Measurements from ENCODE around the gene SVOP. TPM values are rescaled to one million over a fixed set of nuclear protein-coding genes. Genes with fewer than 3 reads are reported as not detected.
"Not testable (repeated sequence)": the region's sequence is repeated elsewhere in the genome, so short reads cannot be mapped to it uniquely, and the experiment has no call there.

SVOP gene
- total RNA-seq, 1 donor from 2014 or later = not detected

DNA sequence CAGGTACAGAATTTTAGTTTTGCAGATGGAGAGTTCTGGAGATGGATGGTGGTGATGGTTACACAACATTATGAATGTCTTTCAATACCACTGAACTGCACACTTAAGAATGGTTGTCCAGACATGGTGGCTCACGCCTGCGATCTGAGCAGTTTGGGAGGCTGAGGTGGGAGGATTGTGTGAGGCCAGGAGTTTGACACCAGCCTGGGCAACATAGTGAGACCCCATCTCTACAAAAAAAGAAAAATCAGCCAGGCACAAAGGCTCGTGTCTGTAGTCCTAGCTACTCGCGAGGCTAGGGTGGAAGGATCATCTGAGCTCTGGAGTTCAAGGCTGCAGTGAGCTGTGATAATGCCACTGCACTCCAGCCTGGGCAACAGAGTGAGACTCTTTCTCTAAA lies 23.4 kb upstream of the SVOP start:
- H3K9me3 Mint-ChIP-seq (ENCODE audit: low read depth) = peaks cover 4% of the 10 kb centered on the region
- no peak for DNase-seq (ENCODE audit: low spot score)
- peaks cover 2% of the 10 kb centered on the region for H3K36me3 Mint-ChIP-seq (ENCODE audit: low read depth)
- TF ChIP-seq CTCF (IDR thresholded peaks at IDR 0.05) = no peak
- H3K4me3 Mint-ChIP-seq (ENCODE audit: unreplicated experiment) = no peak overlapping the region
- no peaks in the 10 kb centered on the region for H3K4me1 Mint-ChIP-seq (ENCODE audit: low read depth)
- no peak overlapping the region for H3K27ac Mint-ChIP-seq (ENCODE audit: unreplicated experiment)
- H3K27me3 Mint-ChIP-seq (ENCODE audit: low read depth) = peaks cover 27% of the 10 kb centered on the region

GRCh38 chr12:109036975-109037374 lies 16.1 kb upstream of the SVOP start:
- H3K27me3 Mint-ChIP-seq (ENCODE audit: low read depth) = peaks cover 7% of the 10 kb centered on the region
- TF ChIP-seq CTCF (IDR thresholded peaks at IDR 0.05) = no peak
- H3K9me3 Mint-ChIP-seq (ENCODE audit: low read depth) = peaks cover 11% of the 10 kb centered on the region
- peaks cover 15% of the 10 kb centered on the region for H3K4me1 Mint-ChIP-seq (ENCODE audit: low read depth)
- peaks cover 2% of the 10 kb centered on the region for H3K36me3 Mint-ChIP-seq (ENCODE audit: low read depth)
- DNase-seq (ENCODE audit: low spot score) = no peak
- H3K27ac Mint-ChIP-seq (ENCODE audit: unreplicated experiment) = no peak overlapping the region
- H3K4me3 Mint-ChIP-seq (ENCODE audit: unreplicated experiment) = no peak overlapping the region

DNA sequence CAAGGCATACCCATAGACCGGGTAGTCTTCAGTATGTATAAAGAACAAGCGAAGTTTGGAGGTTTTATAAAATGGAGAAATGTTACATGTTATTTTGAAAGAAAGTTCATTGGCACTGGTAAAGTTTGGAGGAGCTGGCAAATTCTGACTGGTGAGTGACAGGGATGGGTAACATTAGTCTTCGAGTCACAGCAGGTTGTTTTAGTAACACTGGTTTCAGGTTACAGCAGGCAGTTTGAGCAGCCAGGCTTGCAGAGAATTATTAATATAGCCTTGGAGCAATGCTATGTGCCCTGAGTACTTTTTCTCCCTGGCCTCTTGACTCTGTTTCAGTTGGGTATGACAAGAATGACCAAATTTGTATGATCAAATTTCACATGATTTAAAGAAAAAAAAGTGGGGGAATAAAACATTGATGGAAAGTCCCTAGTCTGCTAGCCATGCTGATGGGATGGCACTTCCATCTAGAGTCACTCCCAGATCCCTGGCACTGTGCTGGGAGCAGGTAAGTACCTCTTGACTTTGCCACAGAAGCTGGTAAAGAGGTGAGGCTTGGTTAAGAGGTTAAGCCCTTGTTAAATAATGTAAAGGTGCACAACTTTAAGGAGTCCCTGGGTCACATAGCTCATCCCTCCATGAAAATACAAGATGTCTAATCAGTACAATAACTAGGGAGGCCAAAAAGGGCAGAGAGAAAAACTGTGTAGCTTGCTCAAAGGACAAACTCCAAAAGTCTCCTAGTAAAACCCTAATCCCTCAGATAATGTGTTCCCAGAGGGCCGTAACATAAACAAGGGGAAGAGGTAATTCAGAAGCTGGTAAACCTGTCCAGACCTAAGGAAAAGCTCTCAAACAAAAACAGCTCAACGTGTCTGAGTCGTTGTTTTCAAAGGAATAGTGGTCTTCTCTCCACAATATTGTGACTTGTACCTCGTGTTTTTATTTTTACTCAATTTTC lies 12.7 kb upstream of the SVOP start:
- no peak for TF ChIP-seq CTCF (IDR thresholded peaks at IDR 0.05)
- H3K4me3 Mint-ChIP-seq (ENCODE audit: unreplicated experiment) = no peak overlapping the region
- peaks cover 8% of the 10 kb centered on the region for H3K9me3 Mint-ChIP-seq (ENCODE audit: low read depth)
- peaks cover 28% of the 10 kb centered on the region for H3K4me1 Mint-ChIP-seq (ENCODE audit: low read depth)
- H3K36me3 Mint-ChIP-seq (ENCODE audit: low read depth) = no peaks in the 10 kb centered on the region
- DNase-seq (ENCODE audit: low spot score) = no peak
- H3K27ac Mint-ChIP-seq (ENCODE audit: unreplicated experiment) = peak overlapping the region; percentile 22
- H3K27me3 Mint-ChIP-seq (ENCODE audit: low read depth) = peaks cover 2% of the 10 kb centered on the region

DNA sequence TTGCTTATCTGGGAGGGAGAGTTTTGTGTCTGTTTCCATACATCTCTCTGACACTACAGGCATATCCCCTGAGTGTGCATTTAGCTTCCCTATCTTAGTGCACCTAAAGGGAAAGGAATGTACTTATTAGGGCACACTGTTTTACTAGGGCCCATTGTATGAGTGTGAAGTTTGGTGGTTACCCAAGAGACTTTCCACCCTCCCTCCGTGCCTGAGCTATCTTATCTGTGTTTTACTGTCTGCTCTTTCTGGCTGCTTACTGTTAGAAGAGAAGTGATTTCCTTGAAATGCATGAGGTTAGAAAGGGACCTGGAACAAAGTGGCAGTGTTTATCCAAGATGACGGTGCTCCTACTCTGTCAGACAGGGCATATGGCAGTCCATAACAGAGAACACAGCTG lies 8.5 kb upstream of the SVOP start:
- H3K27me3 Mint-ChIP-seq (ENCODE audit: low read depth) = peaks cover 2% of the 10 kb centered on the region
- H3K27ac Mint-ChIP-seq (ENCODE audit: unreplicated experiment) = peak overlapping the region; percentile 46
- no peak for DNase-seq (ENCODE audit: low spot score)
- TF ChIP-seq CTCF (IDR thresholded peaks at IDR 0.05) = no peak
- no peak overlapping the region for H3K4me3 Mint-ChIP-seq (ENCODE audit: unreplicated experiment)
- no peaks in the 10 kb centered on the region for H3K9me3 Mint-ChIP-seq (ENCODE audit: low read depth)
- peaks cover 40% of the 10 kb centered on the region for H3K4me1 Mint-ChIP-seq (ENCODE audit: low read depth)
- no peaks in the 10 kb centered on the region for H3K36me3 Mint-ChIP-seq (ENCODE audit: low read depth)

DNA sequence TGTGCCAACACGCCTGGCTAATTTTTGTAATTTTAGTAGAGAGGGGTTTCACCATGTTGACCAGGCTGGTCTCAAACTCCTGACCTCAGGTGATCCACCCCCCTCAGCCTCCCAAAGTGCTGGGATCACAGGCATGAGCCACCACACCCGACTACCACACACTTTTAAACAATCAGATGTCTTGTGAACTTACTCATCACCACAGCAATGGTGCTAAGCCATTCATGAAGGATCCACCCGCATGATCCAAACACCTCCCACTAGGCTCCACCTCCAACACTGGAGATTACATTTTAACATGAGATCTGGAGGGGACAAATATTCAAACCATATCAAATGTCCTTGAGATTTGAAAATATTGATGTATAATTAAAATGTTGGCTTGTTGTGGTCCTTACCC lies 7.8 kb upstream of the SVOP start:
- not testable (repeated sequence) for H3K27me3 Mint-ChIP-seq (ENCODE audit: low read depth); H3K9me3 Mint-ChIP-seq (ENCODE audit: low read depth); H3K4me3 Mint-ChIP-seq (ENCODE audit: unreplicated experiment); DNase-seq (ENCODE audit: low spot score); H3K36me3 Mint-ChIP-seq (ENCODE audit: low read depth); H3K27ac Mint-ChIP-seq (ENCODE audit: unreplicated experiment)
- H3K4me1 Mint-ChIP-seq (ENCODE audit: low read depth) = peaks cover 35% of the 10 kb centered on the region
